H1 (cell line): ENCODE data around the gene VGLL3. TPM values are rescaled to one million over a fixed set of nuclear protein-coding genes. Genes with fewer than 3 reads are reported as not detected.

Experiments
- CTCF ChIA-PET: fragments of 300-600 bp; sonication (Branson Sonifier 250); formaldehyde crosslinking; loops from one replicate; lab custom pipeline; 2021; ENCODE audit not compliant: partially characterized antibody; lab: Charles Lee
- POLR2A ChIA-PET: fragments of 300-600 bp; sonication (Branson Sonifier 250); formaldehyde crosslinking; loops from one replicate; lab custom pipeline; 2021; ENCODE audit warnings: inconsistent platforms; ENCODE audit not compliant: partially characterized antibody; lab: Charles Lee
- DNase-seq, 2 experiments: peaks; one replicate each; pipeline versions ENCODE4 v3.0.0 to v3.0.0-alpha.2; 2010 to 2022; ENCODE audit warnings: low spot score in 2 of 2, low read depth in 1 of 2, mixed read lengths in 1 of 2
- FAIRE-seq: peaks from 2 replicates; lab custom pipeline; 2011; peaks lifted over from hg19 to GRCh38; lab: Jason Lieb, UNC
- H2AFZ ChIP-seq: 2 replicates; pipeline ENCODE4 v1.8.1; 2012; ENCODE audit warnings: low read length, inconsistent platforms
- H2AK5ac ChIP-seq: 2 replicates; pipeline ENCODE4 v1.6.1; 2013; ENCODE audit warnings: low read depth, low read length
- H2BK120ac ChIP-seq: replicated peaks from 2 replicates; pipeline ENCODE3; 2013; ENCODE audit warnings: low read depth, low read length, inconsistent platforms
- H2BK12ac ChIP-seq: 2 replicates; pipeline ENCODE4 v1.6.1; 2013; ENCODE audit warnings: low read depth, low read length
- H2BK15ac ChIP-seq: 2 replicates; pipeline ENCODE4 v1.6.1; 2013; ENCODE audit warnings: low read length
- H2BK20ac ChIP-seq: 2 replicates; pipeline ENCODE4 v1.6.1; 2013; ENCODE audit warnings: low read length
- H2BK5ac ChIP-seq: 2 replicates; pipeline ENCODE4 v1.6.1; 2013; ENCODE audit warnings: low read depth, low read length
- H3K14ac ChIP-seq: 2 replicates; pipeline ENCODE4 v1.6.1; 2013; ENCODE audit warnings: inconsistent platforms; ENCODE audit not compliant: insufficient read length
- H3K18ac ChIP-seq: 2 replicates; pipeline ENCODE4 v1.6.1; 2013; ENCODE audit warnings: low read length; ENCODE audit errors: extremely low read depth
- H3K23ac ChIP-seq: 2 replicates; pipeline ENCODE4 v1.6.1; 2013; ENCODE audit warnings: inconsistent platforms; ENCODE audit not compliant: insufficient read length
- H3K23me2 ChIP-seq: 2 replicates; pipeline ENCODE4 v1.6.1; 2013; ENCODE audit warnings: low read depth, low read length
- H3K27ac ChIP-seq: 2 replicates; pipeline ENCODE4 v1.6.1; 2011; ENCODE audit warnings: low read depth, low read length, inconsistent platforms
- H3K27me3 ChIP-seq, 4 experiments: replicated peaks in 1 of 4; 1 replicate in 1 of 4; 2 replicates in 3 of 4; pipeline versions ENCODE4 v1.6.1 to v1.8.1; 2011 to 2013; ENCODE audit warnings: low read length in 3 of 4, mild to moderate bottlenecking in 3 of 4, inconsistent platforms in 2 of 4, mixed read lengths in 2 of 4, moderate library complexity in 1 of 4; ENCODE audit not compliant: control insufficient read depth in 3 of 4, insufficient read depth in 3 of 4; ENCODE audit errors: extremely low read depth in 1 of 4
- H3K36me3 ChIP-seq, 4 experiments: 2 replicates each; pipeline versions ENCODE4 v1.6.1 to v1.8.1; 2011 to 2013; ENCODE audit warnings: mild to moderate bottlenecking in 4 of 4, low read length in 3 of 4, moderate library complexity in 2 of 4, control low read depth in 1 of 4, inconsistent platforms in 1 of 4; ENCODE audit not compliant: insufficient read depth in 4 of 4, control insufficient read depth in 2 of 4
- H3K4ac ChIP-seq: replicated peaks from 2 replicates; pipeline ENCODE3; 2013; ENCODE audit warnings: low read length, low read depth, mixed read lengths, inconsistent platforms; ENCODE audit not compliant: insufficient read length
- H3K4me1 ChIP-seq, 4 experiments: replicated peaks in 1 of 4; 1 replicate in 1 of 4; 2 replicates in 3 of 4; pipeline versions ENCODE4 v1.6.1 to v1.8.1; 2011 to 2013; ENCODE audit warnings: low read length in 3 of 4, inconsistent platforms in 2 of 4, mixed read lengths in 1 of 4; ENCODE audit not compliant: insufficient read depth in 4 of 4, control insufficient read depth in 3 of 4
- H3K4me2 ChIP-seq, 2 experiments: 2 replicates each; pipeline versions ENCODE4 v1.6.1 to v1.8.1; 2011 to 2013; ENCODE audit warnings: low read depth in 2 of 2, low read length in 2 of 2, control low read depth in 1 of 2, inconsistent platforms in 1 of 2, mild to moderate bottlenecking in 1 of 2; ENCODE audit not compliant: insufficient read depth in 1 of 2
- H3K4me3 ChIP-seq, 4 experiments: fragments of 200-600, 300-600 bp in 1 of 4; sonication (generic), shearing (Covaris generic), sonication (Bioruptor Twin) in 1 of 4; 2 replicates each; pipeline versions ENCODE4 v1.5.1 to v1.8.1; 2011 to 2016; ENCODE audit warnings: low read length in 4 of 4, low read depth in 3 of 4, control low read depth in 2 of 4, inconsistent platforms in 2 of 4, mild to moderate bottlenecking in 2 of 4, mixed read lengths in 1 of 4, moderate library complexity in 1 of 4; ENCODE audit not compliant: insufficient read depth in 2 of 4; ENCODE audit errors: extremely low read depth in 1 of 4
- H3K56ac ChIP-seq: replicated peaks from 2 replicates; pipeline ENCODE3; 2013; ENCODE audit warnings: low read depth, mild to moderate bottlenecking, mixed read lengths, low read length, inconsistent platforms; ENCODE audit not compliant: insufficient read length
- H3K79me1 ChIP-seq: 2 replicates; pipeline ENCODE4 v1.6.1; 2013; ENCODE audit warnings: low read depth, low read length, control low read depth
- H3K79me2 ChIP-seq, 2 experiments: 2 replicates each; pipeline versions ENCODE4 v1.6.1 to v1.8.1; 2012 to 2013; ENCODE audit warnings: low read length in 2 of 2, mild to moderate bottlenecking in 2 of 2, inconsistent platforms in 1 of 2; ENCODE audit not compliant: insufficient read depth in 2 of 2, control insufficient read depth in 1 of 2
- H3K9ac ChIP-seq, 4 experiments: replicated peaks in 1 of 4; 1 replicate in 1 of 4; 2 replicates in 3 of 4; pipeline versions ENCODE4 v1.6.1 to v1.8.1; 2011 to 2013; ENCODE audit warnings: low read depth in 3 of 4, low read length in 3 of 4, control low read depth in 2 of 4, mild to moderate bottlenecking in 2 of 4, moderate library complexity in 2 of 4, inconsistent platforms in 1 of 4; ENCODE audit errors: extremely low read depth in 1 of 4
- H3K9me3 ChIP-seq, 2 experiments: 2 replicates each; pipeline versions ENCODE4 v1.6.1 to v1.8.1; 2012 to 2013; ENCODE audit warnings: mild to moderate bottlenecking in 2 of 2, moderate library complexity in 2 of 2, control low read depth in 1 of 2, inconsistent platforms in 1 of 2, low read depth in 1 of 2, low read length in 1 of 2, mixed read lengths in 1 of 2; ENCODE audit not compliant: insufficient read depth in 2 of 2
- H4K20me1 ChIP-seq, 2 experiments: replicated peaks in 1 of 2; 2 replicates each; pipeline versions ENCODE3 to v1.8.1; 2011 to 2013; ENCODE audit warnings: inconsistent platforms in 2 of 2, low read length in 2 of 2, mild to moderate bottlenecking in 1 of 2; ENCODE audit not compliant: insufficient read depth in 2 of 2, control insufficient read depth in 1 of 2
- H4K5ac ChIP-seq: 2 replicates; pipeline ENCODE4 v1.6.1; 2013; ENCODE audit warnings: low read length, low read depth, mixed read lengths, inconsistent platforms; ENCODE audit not compliant: insufficient read length
- H4K8ac ChIP-seq: 2 replicates; pipeline ENCODE4 v1.8.0; 2013; ENCODE audit warnings: mild to moderate bottlenecking, moderate library complexity, low read length, inconsistent platforms; ENCODE audit not compliant: insufficient read depth; ENCODE audit errors: extremely low read depth
- H4K91ac ChIP-seq: replicated peaks from 2 replicates; pipeline ENCODE3; 2013; ENCODE audit warnings: low read length, mixed read lengths, inconsistent platforms; ENCODE audit not compliant: insufficient read length
- CEBPB ChIP-seq: IDR thresholded peaks from 2 replicates; pipeline ENCODE4 v1.6.1; 2012; ENCODE audit warnings: low read depth, low read length
- KDM4A ChIP-seq: IDR thresholded peaks from one replicate; pipeline ENCODE4 v1.7.1; 2012; ENCODE audit warnings: low read depth, mild to moderate bottlenecking, moderate library complexity, low read length, inconsistent platforms; ENCODE audit not compliant: severe bottlenecking
- WGBS, 2 experiments: shearing (Covaris generic) in 1 of 2; methylation state at CpG; one replicate each; pipeline versions ENCODE4 v1.1.6 to v1.1.7; 2013 to 2015; ENCODE audit warnings: low lambda C conversion rate in 2 of 2, mixed read lengths in 2 of 2, inconsistent platforms in 1 of 2, low coverage in 1 of 2, missing lambda C conversion rate in 1 of 2; ENCODE audit not compliant: insufficient replicate concordance in 2 of 2, insufficient coverage in 1 of 2, insufficient read length in 1 of 2; ENCODE audit errors: extremely low coverage in 1 of 2, missing lambda C conversion rate in 1 of 2; 5-methylcytosine and 5-hydroxymethylcytosine counted together
- polyA plus RNA-seq, 7 experiments: library from polyadenylated mRNA; depleted of rRNA in 3 of 7; stranded (reverse) in 5 of 7; unstranded in 2 of 7; fragments of >200 nt in 5 of 7; fragments of 200-250 nt in 2 of 7; gene quantifications; 1 replicate in 5 of 7; 2 replicates in 1 of 7; 4 replicates in 1 of 7; pipeline versions ENCODE4 v1.2.1 to v1.2.3, GENCODE V29; 2011 to 2013; ENCODE audit warnings: missing spikeins in 2 of 7, mixed read lengths in 2 of 7
- total RNA-seq: library from RNA; stranded (reverse); fragmentation: NEBNext Ultra II Directional; extraction: Animal tissue kit (Norgen Biotek cat#: 25700); gene quantifications from 2 replicates; pipeline ENCODE4 v1.2.1, GENCODE V29; 2021
- TF ChIP-seq, protein P1 (sequence below): IDR thresholded peaks from 2 replicates; pipeline ENCODE4 v1.6.1; 2012; ENCODE audit warnings: inconsistent platforms

VGLL3 gene
- total and polyA plus RNA-seq, 2 of the 8 experiments (the other 6 are each of a cell fraction or from before 2014, with no cell fraction given), result 13.4 to 24.2 TPM

- no peak overlapping the region for H2AFZ ChIP-seq
- H3K4me3 ChIP-seq, result no peak overlapping the region
- no peaks in the 10 kb centered on the region for H4K20me1 ChIP-seq
- H3K4ac ChIP-seq, result no peak overlapping the region
- H3K23ac ChIP-seq, result no peak overlapping the region
- TF ChIP-seq KDM4A (no peak), CEBPB (0 out of 2 replicates have a peak, but pooled peaks have one; percentile 16)
- TF ChIP-seq, protein P1, sequence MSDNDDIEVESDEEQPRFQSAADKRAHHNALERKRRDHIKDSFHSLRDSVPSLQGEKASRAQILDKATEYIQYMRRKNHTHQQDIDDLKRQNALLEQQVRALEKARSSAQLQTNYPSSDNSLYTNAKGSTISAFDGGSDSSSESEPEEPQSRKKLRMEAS, result no peak
- FAIRE-seq, result no peak
- no peak overlapping the region; the same call in 1 of the 2 replicates for H2AK5ac ChIP-seq
- no peaks in the 10 kb centered on the region for H3K79me1 ChIP-seq
- H2BK20ac ChIP-seq, result no peak overlapping the region
- WGBS, 2 experiments, result 83% methylated on average over 6 of the region's 6 CpGs; no CpG with 5 or more reads in 1 of the 2 experiments
- no peak overlapping the region for H4K5ac ChIP-seq
- no peaks in the 10 kb centered on the region for H3K27me3 ChIP-seq
- H2BK15ac ChIP-seq, result no peak overlapping the region
- H3K14ac ChIP-seq, result no peak overlapping the region
- H2BK12ac ChIP-seq, result no peak overlapping the region
- H3K27ac ChIP-seq, result no peak overlapping the region
- no peak for DNase-seq
- no peak overlapping the region for H2BK5ac ChIP-seq
- no peak overlapping the region for H3K9ac ChIP-seq
- H3K36me3 ChIP-seq, result peaks cover 0 to 5% (median 0%) of the 10 kb centered on the region in 4 experiments; a peak in 2 of 8 replicates
- H3K9me3 ChIP-seq, result no peaks in the 10 kb centered on the region
- H2BK120ac ChIP-seq, result no peak overlapping the region
- no peak overlapping the region for H3K18ac ChIP-seq
- no peak overlapping the region for H4K91ac ChIP-seq
- CTCF ChIA-PET, result interaction anchor here (0.8 to 1.3 kb wide), 7 partner anchors 9 to 205 kb away, joined by 3 to 4 read pairs (median 3); no protein-coding TSS in a partner anchor
- peaks cover 0 to 3% of the 10 kb centered on the region in 2 experiments; a peak in 1 of 4 replicates for H3K79me2 ChIP-seq
- H4K8ac ChIP-seq, result no peak overlapping the region
- no peak overlapping the region for H3K56ac ChIP-seq
- H3K4me1 ChIP-seq, result no peaks in the 10 kb centered on the region
- POLR2A ChIA-PET, result no interaction called here
- no peaks in the 10 kb centered on the region for H3K23me2 ChIP-seq
- no peak overlapping the region for H3K4me2 ChIP-seq
Measured at GRCh38 chr3:86978111-86978551, 12.8 kb downstream of the VGLL3 start.
